ENCODE measurements around the gene ZMIZ1.
A peak's percentile ranks its signal among the peaks of the same experiment; 100 is the strongest.
"Not testable (repeated sequence)": the region's sequence is repeated elsewhere in the genome, so short reads cannot be mapped to it uniquely, and the experiment has no call there.

The ZMIZ1 gene

GRCh38 chr10:79275105-79275430 lies 206.3 kb downstream of the ZMIZ1 start:
- TF ChIP-seq, protein P1, sequence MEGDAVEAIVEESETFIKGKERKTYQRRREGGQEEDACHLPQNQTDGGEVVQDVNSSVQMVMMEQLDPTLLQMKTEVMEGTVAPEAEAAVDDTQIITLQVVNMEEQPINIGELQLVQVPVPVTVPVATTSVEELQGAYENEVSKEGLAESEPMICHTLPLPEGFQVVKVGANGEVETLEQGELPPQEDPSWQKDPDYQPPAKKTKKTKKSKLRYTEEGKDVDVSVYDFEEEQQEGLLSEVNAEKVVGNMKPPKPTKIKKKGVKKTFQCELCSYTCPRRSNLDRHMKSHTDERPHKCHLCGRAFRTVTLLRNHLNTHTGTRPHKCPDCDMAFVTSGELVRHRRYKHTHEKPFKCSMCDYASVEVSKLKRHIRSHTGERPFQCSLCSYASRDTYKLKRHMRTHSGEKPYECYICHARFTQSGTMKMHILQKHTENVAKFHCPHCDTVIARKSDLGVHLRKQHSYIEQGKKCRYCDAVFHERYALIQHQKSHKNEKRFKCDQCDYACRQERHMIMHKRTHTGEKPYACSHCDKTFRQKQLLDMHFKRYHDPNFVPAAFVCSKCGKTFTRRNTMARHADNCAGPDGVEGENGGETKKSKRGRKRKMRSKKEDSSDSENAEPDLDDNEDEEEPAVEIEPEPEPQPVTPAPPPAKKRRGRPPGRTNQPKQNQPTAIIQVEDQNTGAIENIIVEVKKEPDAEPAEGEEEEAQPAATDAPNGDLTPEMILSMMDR (IDR thresholded peaks at IDR 0.05; ENCODE audit: low read depth, low read length), result no peak
- TF ChIP-seq POLR2A (IDR thresholded peaks at IDR 0.05; ENCODE audit: extremely low read depth, insufficient read length) (no peak), MYC (IDR thresholded peaks at IDR 0.05; ENCODE audit: low read depth, low read length) (no peak)
- TF ChIP-seq, protein P2, sequence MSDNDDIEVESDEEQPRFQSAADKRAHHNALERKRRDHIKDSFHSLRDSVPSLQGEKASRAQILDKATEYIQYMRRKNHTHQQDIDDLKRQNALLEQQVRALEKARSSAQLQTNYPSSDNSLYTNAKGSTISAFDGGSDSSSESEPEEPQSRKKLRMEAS (IDR thresholded peaks at IDR 0.05; ENCODE audit: low read depth, low read length), result no peak
- DNase-seq (ENCODE audit: low read depth), result no peak

GRCh38 chr10:79275431-79275851 lies 206.7 kb downstream of the ZMIZ1 start:
- no peak for DNase-seq (ENCODE audit: low read depth)
- no peak overlapping the region for H3K4me3 ChIP-seq (ENCODE audit: low read depth, low read length)
- TF ChIP-seq MYC (IDR thresholded peaks at IDR 0.05; ENCODE audit: low read depth, low read length) (no peak), POLR2A (IDR thresholded peaks at IDR 0.05; ENCODE audit: extremely low read depth, insufficient read length) (no peak)
- TF ChIP-seq, protein P1 (IDR thresholded peaks at IDR 0.05; ENCODE audit: low read depth, low read length), result no peak
- TF ChIP-seq, protein P2 (IDR thresholded peaks at IDR 0.05; ENCODE audit: low read depth, low read length), result no peak

More at GRCh38 chr10:79275105-79275430, 206.3 kb downstream of the ZMIZ1 start:
- no peak overlapping the region for H3K4me3 ChIP-seq (ENCODE audit: low read depth, low read length)

- no peak for DNase-seq (ENCODE audit: low read depth)
- no peak overlapping the region for H3K4me3 ChIP-seq (ENCODE audit: low read depth, low read length)
- no peak for TF ChIP-seq POLR2A (IDR thresholded peaks at IDR 0.05; ENCODE audit: extremely low read depth, insufficient read length)
- TF ChIP-seq, protein P1 (IDR thresholded peaks at IDR 0.05; ENCODE audit: low read depth, low read length), result no peak
- TF ChIP-seq, protein P2 (IDR thresholded peaks at IDR 0.05; ENCODE audit: low read depth, low read length), result no peak
Measured at GRCh38 chr10:79277579-79278269, 209.0 kb downstream of the ZMIZ1 start.

GRCh38 chr10:79279047-79279446 lies 210.3 kb downstream of the ZMIZ1 start:
- DNase-seq (ENCODE audit: low read depth); H3K4me3 ChIP-seq (ENCODE audit: low read depth, low read length): not testable (repeated sequence)

DNA sequence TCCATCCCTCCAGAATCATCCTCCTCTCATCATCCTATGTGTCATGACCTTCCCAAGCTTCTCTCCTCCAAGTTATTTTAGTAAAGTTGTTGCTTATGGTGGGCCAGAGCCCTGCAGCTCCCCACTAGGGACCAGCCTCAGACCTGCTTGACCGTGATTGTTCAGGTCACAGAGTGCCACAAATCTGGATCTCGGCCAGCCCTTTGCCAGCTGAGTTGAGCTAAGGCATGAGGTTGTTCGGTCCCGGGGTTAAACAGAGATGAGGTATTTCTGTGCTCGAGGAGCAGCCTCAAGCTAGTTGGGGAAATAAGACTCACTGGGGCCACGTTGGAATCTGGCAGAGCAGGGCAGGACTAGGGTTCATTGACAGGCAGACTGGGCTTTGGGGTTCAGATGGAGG lies 212.2 kb downstream of the ZMIZ1 start:
- no peak for DNase-seq (ENCODE audit: low read depth)
- TF ChIP-seq, protein P1 (IDR thresholded peaks at IDR 0.05; ENCODE audit: low read depth, low read length), result no peak
- TF ChIP-seq POLR2A (IDR thresholded peaks at IDR 0.05; ENCODE audit: extremely low read depth, insufficient read length) (no peak), MYC (IDR thresholded peaks at IDR 0.05; ENCODE audit: low read depth, low read length) (no peak)
- TF ChIP-seq, protein P2 (IDR thresholded peaks at IDR 0.05; ENCODE audit: low read depth, low read length), result no peak

GRCh38 chr10:79282388-79282787 lies 213.6 kb downstream of the ZMIZ1 start:
- no peak overlapping the region for H3K4me3 ChIP-seq (ENCODE audit: low read depth, low read length)
- TF ChIP-seq, protein P1 (IDR thresholded peaks at IDR 0.05; ENCODE audit: low read depth, low read length), result no peak
- TF ChIP-seq, protein P2 (IDR thresholded peaks at IDR 0.05; ENCODE audit: low read depth, low read length), result peak; percentile 30; the same call in 1 of the 2 replicates
- TF ChIP-seq MYC (IDR thresholded peaks at IDR 0.05; ENCODE audit: low read depth, low read length), result no peak
- peak; percentile 93 for DNase-seq (ENCODE audit: low read depth)

More for the DNA sequence above, 212.2 kb downstream of the ZMIZ1 start:
- H3K4me3 ChIP-seq (ENCODE audit: low read depth, low read length), result no peak overlapping the region

Data from NB4 (cell line).